Measurements from ENCODE around the gene KIF2A. TPM values are rescaled to one million over a fixed set of nuclear protein-coding genes. Genes with fewer than 3 reads are reported as not detected.

KIF2A gene
- polyA plus RNA-seq, 1 donor = 38.6 TPM

DNA sequence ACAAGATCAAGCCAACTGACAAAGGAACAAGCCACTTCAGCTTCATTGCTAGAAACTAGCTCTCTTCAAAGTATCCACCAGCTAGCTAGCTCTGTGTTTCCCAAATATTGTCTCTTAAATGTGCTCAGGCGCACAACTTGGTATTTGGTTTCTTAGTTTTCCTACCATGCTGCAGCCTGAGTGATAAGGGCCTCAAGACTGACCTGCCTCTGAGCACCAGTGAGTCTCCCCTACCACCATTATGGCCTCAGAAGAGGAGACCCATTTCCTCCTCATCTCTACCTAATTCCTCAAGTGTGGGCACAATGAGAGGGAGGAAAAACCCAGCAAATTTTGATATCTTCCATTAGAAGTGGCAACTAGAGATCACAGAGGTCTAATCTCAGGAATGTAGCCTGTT is 34.6 kb upstream of the KIF2A start:
- DNase-seq = no peak
- H3K4me1 ChIP-seq (ENCODE audit: control insufficient read depth, insufficient read depth, low read length) = peaks cover 5% of the 10 kb centered on the region
- no peaks in the 10 kb centered on the region for H3K9me3 ChIP-seq (ENCODE audit: control insufficient read depth, low read depth, low read length)
- H3K27me3 ChIP-seq (ENCODE audit: control insufficient read depth, insufficient read depth, low read length) = no peaks in the 10 kb centered on the region
- no peaks in the 10 kb centered on the region for H3K36me3 ChIP-seq (ENCODE audit: control insufficient read depth, insufficient read depth, low read length)
- H3K27ac ChIP-seq (ENCODE audit: low read length) = no peak overlapping the region
- no peak overlapping the region for H3K4me3 ChIP-seq (ENCODE audit: low read length)
- WGBS (ENCODE audit: insufficient coverage, low lambda C conversion rate) = 100% methylated on average over 1 of the region's 1 CpG

DNA sequence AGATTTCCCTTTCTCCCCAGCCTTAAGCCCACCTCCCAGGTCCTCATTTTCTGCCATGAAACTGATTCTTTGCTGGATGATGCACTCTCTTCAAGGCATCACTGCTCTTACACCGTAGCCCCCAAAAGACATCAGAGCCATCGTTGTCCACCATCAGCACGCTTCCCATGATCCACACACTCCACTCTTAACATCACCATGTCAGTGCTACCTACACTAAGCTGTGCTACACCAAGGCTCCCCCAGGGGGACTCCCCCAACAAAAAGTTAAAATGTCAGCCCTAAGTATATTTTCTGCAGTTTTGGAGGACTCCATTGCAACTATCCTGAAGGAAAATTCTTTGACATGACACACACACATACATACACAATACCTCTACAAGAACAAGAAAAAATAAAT is 34.1 kb upstream of the KIF2A start:
- Histone ChIP-seq H3K9me3 (ENCODE audit: control insufficient read depth, low read depth, low read length) (no peaks in the 10 kb centered on the region), H3K36me3 (ENCODE audit: control insufficient read depth, insufficient read depth, low read length) (no peaks in the 10 kb centered on the region), H3K4me3 (ENCODE audit: low read length) (no peak overlapping the region), H3K4me1 (ENCODE audit: control insufficient read depth, insufficient read depth, low read length) (peaks cover 5% of the 10 kb centered on the region), H3K27me3 (ENCODE audit: control insufficient read depth, insufficient read depth, low read length) (no peaks in the 10 kb centered on the region), H3K27ac (ENCODE audit: low read length) (no peak overlapping the region)
- DNase-seq = no peak
- WGBS (ENCODE audit: insufficient coverage, low lambda C conversion rate) = no CpG with 5 or more reads among the region's 3 CpGs

DNA sequence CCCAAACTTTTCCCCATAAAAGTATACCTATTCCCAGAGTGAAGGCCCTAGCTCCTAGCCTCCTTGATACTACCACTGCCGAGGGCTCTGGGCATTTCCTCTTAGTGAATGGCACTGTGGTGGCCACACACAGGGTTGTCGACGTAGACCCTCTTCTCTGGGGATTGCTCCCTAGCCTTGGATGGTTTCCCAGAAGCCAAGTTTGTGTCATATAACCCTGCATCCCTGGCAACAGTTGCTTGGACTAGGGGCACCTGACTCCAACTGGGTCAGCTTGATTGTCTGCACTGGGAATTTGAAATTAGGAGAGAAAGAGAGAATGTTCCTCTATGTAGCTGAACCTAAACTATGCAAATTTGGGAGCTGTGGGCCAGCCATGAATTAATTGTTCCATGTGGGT is 32.3 kb upstream of the KIF2A start:
- WGBS (ENCODE audit: insufficient coverage, low lambda C conversion rate) = no CpG with 5 or more reads among the region's 3 CpGs
- H3K27ac ChIP-seq (ENCODE audit: low read length) = no peak overlapping the region
- no peak for DNase-seq
- H3K27me3 ChIP-seq (ENCODE audit: control insufficient read depth, insufficient read depth, low read length) = no peaks in the 10 kb centered on the region
- H3K4me1 ChIP-seq (ENCODE audit: control insufficient read depth, insufficient read depth, low read length) = no peaks in the 10 kb centered on the region
- H3K9me3 ChIP-seq (ENCODE audit: control insufficient read depth, low read depth, low read length) = no peaks in the 10 kb centered on the region
- no peak overlapping the region for H3K4me3 ChIP-seq (ENCODE audit: low read length)
- no peaks in the 10 kb centered on the region for H3K36me3 ChIP-seq (ENCODE audit: control insufficient read depth, insufficient read depth, low read length)

DNA sequence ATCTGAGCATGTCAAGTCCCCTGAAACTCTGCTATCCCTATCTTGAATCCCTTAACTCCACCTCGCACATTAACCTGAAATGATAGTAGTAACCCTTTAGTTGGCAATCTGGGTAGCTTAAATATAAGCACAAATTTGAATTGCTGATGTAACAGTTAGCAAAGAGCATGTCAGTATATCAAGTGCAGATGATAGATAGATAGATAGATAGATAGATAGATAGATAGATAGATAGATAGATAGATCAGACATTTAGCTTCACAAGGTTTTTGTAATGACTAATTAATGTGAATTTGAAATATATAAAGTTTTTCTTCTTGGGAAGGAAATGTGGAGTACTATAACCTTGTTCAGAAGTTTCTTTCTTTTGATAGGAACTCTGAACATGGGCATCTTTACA is 30.4 kb upstream of the KIF2A start:
- Histone ChIP-seq H3K4me3 (ENCODE audit: low read length) (no peak overlapping the region), H3K27me3 (ENCODE audit: control insufficient read depth, insufficient read depth, low read length) (no peaks in the 10 kb centered on the region), H3K4me1 (ENCODE audit: control insufficient read depth, insufficient read depth, low read length) (peaks cover 2% of the 10 kb centered on the region), H3K9me3 (ENCODE audit: control insufficient read depth, low read depth, low read length) (no peaks in the 10 kb centered on the region), H3K27ac (ENCODE audit: low read length) (no peak overlapping the region), H3K36me3 (ENCODE audit: control insufficient read depth, insufficient read depth, low read length) (no peaks in the 10 kb centered on the region)
- WGBS (ENCODE audit: insufficient coverage, low lambda C conversion rate) = 67% methylated on average over 1 of the region's 1 CpG
- no peak for DNase-seq

DNA sequence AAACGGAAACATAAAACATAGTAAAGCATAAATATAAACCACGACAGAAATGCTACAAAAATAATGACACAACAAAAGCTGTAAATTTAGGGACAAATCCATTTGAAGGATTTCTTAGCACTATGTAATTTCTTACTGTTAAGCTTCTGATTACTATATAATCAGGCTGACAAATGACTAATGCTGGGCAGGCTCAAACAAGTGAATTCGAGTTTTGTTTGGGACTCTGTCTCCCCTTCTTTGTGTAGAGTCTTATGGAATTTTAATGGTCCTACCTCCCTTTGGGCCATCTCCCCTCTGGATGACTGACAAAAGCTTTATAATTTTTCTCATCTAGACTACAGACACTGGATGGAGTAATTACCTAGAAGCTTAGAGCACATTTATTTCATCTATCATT is 24.6 kb upstream of the KIF2A start:
- H3K36me3 ChIP-seq (ENCODE audit: control insufficient read depth, insufficient read depth, low read length) = no peaks in the 10 kb centered on the region
- DNase-seq = no peak
- no peaks in the 10 kb centered on the region for H3K9me3 ChIP-seq (ENCODE audit: control insufficient read depth, low read depth, low read length)
- WGBS (ENCODE audit: insufficient coverage, low lambda C conversion rate) = 50% methylated on average over 2 of the region's 3 CpGs
- peaks cover 27% of the 10 kb centered on the region for H3K4me1 ChIP-seq (ENCODE audit: control insufficient read depth, insufficient read depth, low read length)
- no peak overlapping the region for H3K27ac ChIP-seq (ENCODE audit: low read length)
- no peak overlapping the region for H3K4me3 ChIP-seq (ENCODE audit: low read length)
- no peaks in the 10 kb centered on the region for H3K27me3 ChIP-seq (ENCODE audit: control insufficient read depth, insufficient read depth, low read length)

DNA sequence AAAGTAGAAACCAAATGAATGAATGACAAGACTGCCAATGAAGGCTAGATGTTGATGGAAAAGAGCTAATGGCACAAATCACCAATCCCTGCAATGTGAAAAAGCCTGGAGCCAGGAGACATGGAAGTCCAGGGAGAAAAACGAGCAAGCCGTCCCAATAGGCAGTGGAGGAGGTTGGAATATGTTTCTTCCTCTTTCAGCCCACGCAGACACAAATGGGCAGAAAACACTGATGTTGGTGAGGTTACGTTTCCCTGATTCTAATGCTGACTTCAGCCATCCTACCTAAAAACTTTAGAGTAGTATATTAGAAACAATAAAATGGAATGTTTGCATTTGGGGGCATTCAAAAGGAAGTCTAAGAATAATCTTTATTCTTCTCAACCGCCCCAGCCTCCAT is 23.9 kb upstream of the KIF2A start:
- H3K9me3 ChIP-seq (ENCODE audit: control insufficient read depth, low read depth, low read length) = no peaks in the 10 kb centered on the region
- DNase-seq = no peak

DNA sequence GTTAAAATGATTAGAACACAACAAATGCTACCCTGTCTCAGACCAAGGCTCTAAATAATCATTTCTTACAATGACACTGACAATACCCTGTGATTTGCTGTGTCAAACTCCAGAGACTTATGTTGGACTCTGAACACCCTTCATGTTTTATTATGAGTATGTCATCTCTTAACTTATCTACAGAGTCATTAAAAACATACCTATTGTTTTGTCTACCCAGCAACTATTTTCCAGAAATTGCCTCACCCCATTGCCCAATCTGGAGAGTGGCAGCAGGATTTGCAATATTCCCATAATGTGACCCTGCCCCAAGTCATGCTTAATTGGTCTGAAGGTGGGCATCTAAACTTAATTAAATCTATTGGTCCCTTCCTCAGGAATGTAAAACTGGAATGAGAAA is 23.0 kb upstream of the KIF2A start:
- peak; percentile 76 to 93 for DNase-seq
- no peak overlapping the region for H3K4me3 ChIP-seq (ENCODE audit: low read length)
- H3K9me3 ChIP-seq (ENCODE audit: control insufficient read depth, low read depth, low read length) = no peaks in the 10 kb centered on the region
- H3K4me1 ChIP-seq (ENCODE audit: control insufficient read depth, insufficient read depth, low read length) = peaks cover 36% of the 10 kb centered on the region
- peak overlapping the region; percentile 91 for H3K27ac ChIP-seq (ENCODE audit: low read length)
- H3K27me3 ChIP-seq (ENCODE audit: control insufficient read depth, insufficient read depth, low read length) = no peaks in the 10 kb centered on the region
- no peaks in the 10 kb centered on the region for H3K36me3 ChIP-seq (ENCODE audit: control insufficient read depth, insufficient read depth, low read length)

More for the DNA sequence above, 23.9 kb upstream of the KIF2A start:
- H3K27me3 ChIP-seq (ENCODE audit: control insufficient read depth, insufficient read depth, low read length) = no peaks in the 10 kb centered on the region
- H3K4me3 ChIP-seq (ENCODE audit: low read length) = no peak overlapping the region
- WGBS (ENCODE audit: insufficient coverage, low lambda C conversion rate) = no CpG with 5 or more reads among the region's 5 CpGs
- peaks cover 30% of the 10 kb centered on the region for H3K4me1 ChIP-seq (ENCODE audit: control insufficient read depth, insufficient read depth, low read length)
- H3K27ac ChIP-seq (ENCODE audit: low read length) = peak overlapping the region; percentile 91
- H3K36me3 ChIP-seq (ENCODE audit: control insufficient read depth, insufficient read depth, low read length) = no peaks in the 10 kb centered on the region

DNA sequence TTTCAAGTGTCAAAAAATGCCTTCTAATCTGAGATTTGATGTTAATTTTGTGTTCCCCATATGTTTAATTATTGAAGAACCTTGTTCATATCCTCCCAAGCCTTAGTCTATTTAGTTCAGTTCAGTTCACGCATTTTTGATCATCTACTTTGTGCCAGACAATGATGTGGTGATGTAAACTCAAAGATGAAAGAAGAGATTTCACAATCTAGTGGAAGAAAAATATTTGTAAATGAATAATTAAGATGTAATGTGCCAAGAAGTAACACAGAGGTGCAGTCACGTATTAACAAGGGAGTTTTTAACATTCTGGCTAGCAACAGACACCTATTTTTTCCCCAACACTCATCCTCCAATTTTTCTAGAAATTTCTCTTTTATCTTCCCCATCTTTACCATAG is 22.1 kb upstream of the KIF2A start:
- no peaks in the 10 kb centered on the region for H3K27me3 ChIP-seq (ENCODE audit: control insufficient read depth, insufficient read depth, low read length)

DNA sequence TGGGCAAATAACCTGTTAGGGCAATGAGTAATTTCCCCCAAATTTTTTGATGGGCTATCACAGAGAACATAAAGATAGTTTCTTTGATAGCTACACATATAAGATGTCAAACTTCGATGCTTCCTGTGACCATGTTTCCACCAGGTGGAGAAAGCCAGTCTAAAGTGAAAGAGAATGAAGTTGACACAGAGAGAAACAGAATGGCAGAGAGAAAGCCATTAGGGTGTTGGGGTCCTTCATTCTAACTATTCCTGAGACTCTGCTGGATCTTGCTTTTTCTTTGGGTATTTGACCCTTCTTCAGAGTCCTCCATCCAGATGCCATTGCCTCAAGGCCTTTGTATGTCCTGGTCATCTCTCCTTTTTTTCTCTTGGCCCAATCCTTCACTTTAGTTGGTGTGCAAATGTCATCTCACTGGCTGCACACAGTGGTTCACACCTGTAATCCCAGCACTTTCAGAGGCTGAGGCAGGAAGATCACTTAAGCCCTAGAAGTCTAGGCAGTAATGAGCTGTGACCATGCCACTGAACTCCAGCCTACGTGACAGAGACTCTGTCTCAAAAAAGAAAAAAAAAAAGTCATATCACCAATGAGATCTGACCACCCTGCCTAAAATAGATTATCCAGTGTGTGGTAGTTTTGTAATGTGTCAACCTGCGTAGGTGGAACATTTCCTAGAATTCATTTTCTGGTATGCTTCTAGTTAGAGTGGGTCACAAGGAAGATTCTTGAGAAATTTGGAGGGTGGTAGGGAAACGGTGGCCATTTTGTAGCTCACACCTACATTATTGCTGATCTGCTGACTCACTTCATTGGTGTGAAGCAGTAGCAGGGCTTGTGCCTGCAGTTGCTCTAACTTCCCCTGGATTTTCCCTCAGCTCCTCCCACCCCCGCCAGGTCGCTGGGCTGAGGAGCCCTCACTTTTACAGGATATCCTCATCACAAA is 20.8 kb upstream of the KIF2A start:
- no peaks in the 10 kb centered on the region for H3K36me3 ChIP-seq (ENCODE audit: control insufficient read depth, insufficient read depth, low read length)
- H3K4me1 ChIP-seq (ENCODE audit: control insufficient read depth, insufficient read depth, low read length) = peaks cover 36% of the 10 kb centered on the region
- no peak overlapping the region for H3K4me3 ChIP-seq (ENCODE audit: low read length)
- DNase-seq = no peak
- no peaks in the 10 kb centered on the region for H3K9me3 ChIP-seq (ENCODE audit: control insufficient read depth, low read depth, low read length)
- no peaks in the 10 kb centered on the region for H3K27me3 ChIP-seq (ENCODE audit: control insufficient read depth, insufficient read depth, low read length)
- no peak overlapping the region for H3K27ac ChIP-seq (ENCODE audit: low read length)
- WGBS (ENCODE audit: insufficient coverage, low lambda C conversion rate) = 100% methylated on average over 1 of the region's 6 CpGs

More for the DNA sequence above, 22.1 kb upstream of the KIF2A start:
- H3K4me1 ChIP-seq (ENCODE audit: control insufficient read depth, insufficient read depth, low read length) = peaks cover 36% of the 10 kb centered on the region
- H3K36me3 ChIP-seq (ENCODE audit: control insufficient read depth, insufficient read depth, low read length) = no peaks in the 10 kb centered on the region
- H3K4me3 ChIP-seq (ENCODE audit: low read length) = no peak overlapping the region
- DNase-seq = no peak
- H3K27ac ChIP-seq (ENCODE audit: low read length) = peak overlapping the region; percentile 89
- 100% methylated on average over 1 of the region's 2 CpGs for WGBS (ENCODE audit: insufficient coverage, low lambda C conversion rate)
- H3K9me3 ChIP-seq (ENCODE audit: control insufficient read depth, low read depth, low read length) = no peaks in the 10 kb centered on the region

DNA sequence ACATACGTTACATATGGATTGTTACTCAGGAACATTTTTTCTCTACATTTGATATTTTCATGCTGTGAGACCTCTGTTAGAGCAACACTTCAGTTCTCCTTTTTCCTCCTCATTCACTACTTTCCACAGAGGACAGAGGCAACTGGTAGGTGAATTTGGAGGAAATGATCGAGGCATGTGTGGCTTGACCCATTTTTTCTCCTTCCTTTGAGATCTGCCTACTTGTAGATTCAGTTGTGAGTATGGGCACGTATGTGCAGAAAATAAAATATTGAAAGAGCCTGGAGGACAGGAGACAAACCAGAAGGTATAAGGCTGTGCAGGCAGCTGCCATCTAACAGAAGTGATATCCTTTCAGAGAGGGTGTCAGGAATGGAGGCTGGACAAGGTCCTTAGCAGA is 19.2 kb upstream of the KIF2A start:
- Histone ChIP-seq H3K4me1 (ENCODE audit: control insufficient read depth, insufficient read depth, low read length) (peaks cover 31% of the 10 kb centered on the region), H3K36me3 (ENCODE audit: control insufficient read depth, insufficient read depth, low read length) (no peaks in the 10 kb centered on the region), H3K9me3 (ENCODE audit: control insufficient read depth, low read depth, low read length) (peaks cover 2% of the 10 kb centered on the region), H3K4me3 (ENCODE audit: low read length) (no peak overlapping the region), H3K27me3 (ENCODE audit: control insufficient read depth, insufficient read depth, low read length) (no peaks in the 10 kb centered on the region), H3K27ac (ENCODE audit: low read length) (no peak overlapping the region)
- no peak for DNase-seq
- WGBS (ENCODE audit: insufficient coverage, low lambda C conversion rate) = no CpG with 5 or more reads among the region's 3 CpGs

DNA sequence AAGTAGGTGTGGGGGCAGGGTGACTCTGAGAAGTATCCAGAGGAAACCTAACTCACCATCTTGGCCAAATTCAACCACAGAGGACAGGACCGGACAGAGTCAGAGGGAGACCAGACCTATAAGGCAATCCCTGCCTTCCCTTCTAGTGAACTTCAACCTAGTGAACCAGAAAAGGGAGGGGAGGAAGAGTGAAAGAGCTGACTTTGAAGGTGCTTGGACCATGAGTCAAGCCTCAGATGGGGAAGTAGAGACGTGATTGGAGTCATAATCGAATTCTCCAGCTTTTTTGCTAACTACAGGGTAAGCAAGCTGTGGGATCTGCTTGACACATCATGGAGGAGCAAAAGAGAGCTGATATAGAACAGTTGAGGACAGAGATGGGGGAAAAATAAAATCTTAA is 18.8 kb upstream of the KIF2A start:
- Histone ChIP-seq H3K9me3 (ENCODE audit: control insufficient read depth, low read depth, low read length) (peaks cover 3% of the 10 kb centered on the region), H3K27me3 (ENCODE audit: control insufficient read depth, insufficient read depth, low read length) (no peaks in the 10 kb centered on the region), H3K4me1 (ENCODE audit: control insufficient read depth, insufficient read depth, low read length) (peaks cover 27% of the 10 kb centered on the region), H3K36me3 (ENCODE audit: control insufficient read depth, insufficient read depth, low read length) (no peaks in the 10 kb centered on the region), H3K27ac (ENCODE audit: low read length) (no peak overlapping the region), H3K4me3 (ENCODE audit: low read length) (no peak overlapping the region)
- peak in 1 of 2 donors; percentile 58 for DNase-seq
- WGBS (ENCODE audit: insufficient coverage, low lambda C conversion rate) = 50% methylated on average over 1 of the region's 3 CpGs
